GM19324 (cell line): ENCODE data around the gene NADK2.

Experiments
- ATAC-seq: cut with Tn5 transposase; IDR thresholded peaks from one replicate; pipeline ENCODE4 v1.9.1; 2021; ENCODE audit warnings: mild to moderate bottlenecking, moderate library complexity; ENCODE audit not compliant: unreplicated experiment, low FRiP score

NADK2 gene

GRCh38 chr5:36250427-36250826, 8.7 kb upstream of the NADK2 start:
- no peak for ATAC-seq

DNA sequence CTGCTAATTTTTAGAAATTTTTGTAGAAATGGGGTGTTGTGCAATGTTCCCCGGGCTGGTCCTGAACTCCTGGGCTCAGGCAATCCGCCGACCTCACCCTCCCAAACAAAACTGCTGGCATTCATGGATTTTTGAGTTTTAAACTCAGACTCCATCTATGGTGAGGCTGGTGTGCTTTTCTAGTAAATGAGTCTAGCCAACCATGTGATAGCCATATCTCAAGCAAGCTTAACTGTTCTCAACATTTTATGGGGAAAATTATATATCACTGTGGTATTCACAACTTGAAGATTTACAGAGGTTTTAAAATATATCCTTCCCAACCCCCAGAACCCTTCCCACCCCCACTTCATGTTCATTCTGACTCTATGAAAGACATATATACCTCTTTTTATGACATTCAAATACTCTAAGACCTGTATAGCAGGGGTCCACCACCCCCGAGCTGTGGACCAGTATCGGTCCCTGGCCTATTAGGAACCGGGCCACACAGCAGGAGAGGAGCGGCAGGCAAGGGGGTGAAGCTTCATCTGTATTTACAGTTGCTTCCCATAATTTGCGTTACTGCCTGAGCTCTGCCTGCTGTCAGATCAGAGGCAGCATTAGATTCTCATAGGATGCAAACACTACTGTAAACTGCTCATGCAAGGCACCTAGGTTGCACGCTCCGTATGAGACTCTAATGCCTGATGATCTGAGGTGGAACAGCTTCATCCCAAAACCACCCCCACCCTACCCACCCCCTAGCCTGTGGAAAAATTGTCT, 4.5 kb upstream of the NADK2 start:
- ATAC-seq: no peak

- no peak for ATAC-seq
Measured at GRCh38 chr5:36244076-36244475, 2.4 kb upstream of the NADK2 start.

- no peak for ATAC-seq
Measured at GRCh38 chr5:36243653-36244052, 1.9 kb upstream of the NADK2 start.

DNA sequence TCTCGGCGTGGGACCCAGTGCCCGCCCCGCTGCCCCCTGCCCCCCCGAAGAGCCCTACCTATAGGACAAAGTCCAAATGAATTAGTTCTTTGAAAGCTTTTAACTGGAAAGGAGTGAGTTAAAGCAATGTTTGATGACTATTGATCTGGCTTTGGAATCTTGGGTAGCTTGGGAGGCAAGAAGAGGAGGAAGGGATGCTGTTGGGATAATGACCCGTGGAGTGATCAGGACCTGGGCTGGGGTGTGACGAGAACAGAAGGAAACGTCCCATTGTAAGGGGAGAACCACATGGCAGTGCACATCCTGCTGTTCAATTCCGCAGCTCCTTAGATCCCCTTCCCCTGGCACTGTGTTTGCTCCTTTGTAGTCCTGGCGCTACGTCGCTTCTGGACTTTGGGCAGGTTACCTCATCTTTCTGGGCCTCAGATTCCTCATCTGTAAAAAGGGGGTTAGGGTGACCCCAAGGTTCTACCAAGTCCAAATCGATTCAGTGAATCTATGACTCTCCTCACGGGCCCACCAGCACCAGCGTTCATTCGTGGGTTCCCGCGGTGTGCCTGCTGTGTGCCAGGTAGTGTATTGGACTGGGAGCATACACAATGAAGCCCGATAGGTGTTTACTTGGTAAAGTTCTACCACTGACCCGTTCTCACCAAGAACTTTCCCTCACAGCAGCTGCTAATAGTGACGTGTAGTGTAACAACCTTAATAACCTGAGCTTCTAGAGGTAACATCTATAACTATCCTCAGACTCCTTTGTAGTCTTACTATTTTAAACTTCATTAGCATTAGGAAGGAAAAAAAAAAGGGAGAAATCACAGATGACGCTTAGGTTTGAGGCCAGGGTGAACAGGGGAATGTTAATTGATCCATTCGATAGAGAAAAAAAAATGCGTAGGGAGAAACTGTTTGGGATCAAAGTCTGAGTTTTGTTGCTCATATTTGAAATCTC, 1.1 kb upstream of the NADK2 start:
- no peak for ATAC-seq

GRCh38 chr5:36240779-36241630, 720 bp downstream of the NADK2 start:
- ATAC-seq: peak; percentile 26

- no peak for ATAC-seq
Measured at GRCh38 chr5:36239370-36240293, 2.1 kb downstream of the NADK2 start.

- ATAC-seq: no peak
Measured at GRCh38 chr5:36238502-36239295, 3.0 kb downstream of the NADK2 start.

DNA sequence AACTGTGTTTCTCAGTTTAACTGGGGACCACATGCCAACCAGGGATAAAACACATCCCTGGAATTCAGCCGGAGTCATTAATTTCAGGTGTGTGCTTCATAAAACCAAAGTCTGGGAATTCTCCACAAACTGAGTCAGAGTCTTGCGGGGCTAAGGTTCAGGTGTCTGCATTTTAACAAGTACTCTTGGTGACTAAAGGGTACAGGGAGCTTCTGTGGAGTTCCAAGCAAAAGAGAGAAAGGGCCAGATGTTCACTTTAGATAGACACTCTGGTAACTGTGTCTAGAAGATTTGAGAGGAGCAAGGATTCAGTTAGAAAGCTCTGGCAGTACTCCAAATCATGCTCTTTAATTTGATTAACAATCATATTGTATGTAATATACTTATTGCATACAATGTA, 4.0 kb downstream of the NADK2 start:
- no peak for ATAC-seq

DNA sequence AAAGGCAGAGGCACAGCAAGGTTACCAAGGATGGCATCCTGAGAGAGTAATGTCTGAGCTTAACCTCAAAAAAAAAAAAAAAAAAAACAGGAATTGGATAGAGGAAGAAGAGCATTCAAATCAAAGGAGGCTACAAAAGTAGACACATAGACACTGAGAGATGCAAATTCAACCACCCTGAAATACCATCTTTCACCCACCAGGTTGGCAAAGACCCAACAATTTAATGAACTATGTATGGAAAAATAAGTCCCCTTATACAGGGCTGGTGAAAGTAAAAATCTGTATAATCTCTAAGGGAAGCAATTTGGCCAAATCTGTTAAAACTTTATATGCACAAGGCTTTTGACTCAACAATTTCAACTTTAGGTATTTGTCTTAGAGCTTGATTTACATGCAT, 4.9 kb downstream of the NADK2 start:
- no peak for ATAC-seq

GRCh38 chr5:36232533-36232932, 9.2 kb downstream of the NADK2 start:
- no peak for ATAC-seq

DNA sequence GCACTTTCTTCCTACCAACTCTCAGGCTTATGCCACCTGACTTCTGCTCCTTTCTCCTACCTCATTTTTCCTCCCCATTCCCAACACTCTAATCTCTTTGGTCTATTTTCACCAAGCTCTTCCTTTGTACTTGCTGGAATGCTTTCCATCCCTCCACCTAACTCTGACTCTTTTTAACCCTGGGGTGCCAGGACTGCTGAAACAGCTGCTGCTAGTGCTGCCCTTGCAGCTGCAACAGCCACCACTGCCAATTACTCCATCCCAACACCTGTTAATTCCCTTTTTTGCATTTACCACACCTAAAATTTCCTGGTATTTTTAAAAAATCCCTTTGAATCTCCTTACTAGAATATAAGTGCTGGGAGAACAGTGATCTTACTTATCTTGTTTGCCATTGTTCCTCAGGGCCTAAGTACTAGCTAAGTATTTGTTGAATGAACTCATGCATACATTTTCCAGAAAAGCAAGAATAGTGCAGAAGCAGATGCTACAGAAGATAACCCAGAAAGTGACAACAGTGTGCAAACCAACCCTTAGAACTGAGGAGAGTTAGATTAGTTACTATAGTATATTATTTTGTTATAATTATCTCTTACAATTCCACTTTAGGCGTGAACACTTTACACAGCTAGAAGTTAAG, 11.5 kb downstream of the NADK2 start:
- ATAC-seq: no peak

DNA sequence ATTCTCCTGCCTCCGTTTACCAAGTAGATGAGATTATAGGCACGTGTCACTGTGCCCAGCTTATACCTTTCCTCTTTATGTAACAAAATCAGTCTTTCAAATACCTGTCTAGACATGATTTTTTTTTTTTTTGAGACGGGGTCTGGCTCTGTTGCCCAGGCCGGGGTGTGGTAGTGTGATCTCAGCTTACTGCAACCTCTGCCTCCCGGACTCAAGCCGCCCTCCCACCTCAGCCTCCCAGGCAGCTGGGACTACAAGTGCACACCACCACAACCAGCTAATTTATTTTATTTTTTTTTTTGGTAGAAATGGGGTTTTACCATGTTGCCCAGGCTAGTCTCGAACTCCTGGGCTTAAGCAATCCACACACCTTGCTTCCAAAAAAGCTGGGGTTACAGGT, 13.2 kb downstream of the NADK2 start:
- no peak for ATAC-seq

GRCh38 chr5:36227046-36227445, 14.7 kb downstream of the NADK2 start:
- no peak for ATAC-seq

GRCh38 chr5:36222620-36223019, 19.1 kb downstream of the NADK2 start:
- ATAC-seq: no peak

- no peak for ATAC-seq
Measured at GRCh38 chr5:36217988-36218387, 23.7 kb downstream of the NADK2 start.

DNA sequence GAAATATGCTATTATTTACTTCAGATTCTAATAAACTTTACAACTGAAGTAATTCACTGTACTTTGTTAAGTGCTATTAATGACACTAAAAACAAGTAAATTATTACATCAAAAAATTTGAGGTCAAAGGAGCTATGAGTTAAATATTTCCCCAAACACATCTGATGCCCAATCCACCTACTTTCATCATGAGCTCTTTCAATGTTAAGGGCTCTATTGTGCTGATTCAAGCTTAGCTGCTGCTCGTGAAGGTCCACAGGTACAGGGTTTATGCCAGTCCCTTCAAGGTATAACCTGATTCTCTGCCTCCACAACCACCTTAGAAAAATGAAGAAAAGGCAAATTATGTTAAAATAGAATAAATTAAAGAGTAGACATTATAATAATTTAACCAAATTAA, 24.2 kb downstream of the NADK2 start:
- no peak for ATAC-seq

DNA sequence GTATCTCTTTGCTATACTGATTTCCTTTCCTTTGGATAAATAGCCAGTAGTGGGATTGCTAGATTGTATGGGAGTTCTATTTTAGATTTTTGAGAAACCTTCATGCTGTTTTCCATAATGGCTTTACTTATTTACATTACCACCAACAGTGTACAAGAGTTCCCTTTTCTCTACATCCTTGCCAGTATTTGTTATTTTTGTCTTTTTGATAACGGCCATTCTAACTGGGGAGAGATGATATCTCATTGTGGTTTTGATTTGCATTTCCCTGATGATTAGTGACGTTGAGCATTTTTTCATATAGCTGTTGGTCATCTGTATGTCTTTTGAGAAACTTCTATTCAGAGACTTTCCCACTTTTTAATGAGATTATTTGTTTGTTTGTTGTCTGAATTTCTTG, 25.8 kb downstream of the NADK2 start:
- ATAC-seq: no peak
